ENCODE measurements around the gene JUN. TPM values are rescaled to one million over a fixed set of nuclear protein-coding genes. Genes with fewer than 3 reads are reported as not detected.

Gene JUN
- total and polyA plus RNA-seq, 2 of the 13 experiments (the other 11 are each of a cell fraction or from before 2014, with no cell fraction given), result 18.2 to 22.3 TPM

DNA sequence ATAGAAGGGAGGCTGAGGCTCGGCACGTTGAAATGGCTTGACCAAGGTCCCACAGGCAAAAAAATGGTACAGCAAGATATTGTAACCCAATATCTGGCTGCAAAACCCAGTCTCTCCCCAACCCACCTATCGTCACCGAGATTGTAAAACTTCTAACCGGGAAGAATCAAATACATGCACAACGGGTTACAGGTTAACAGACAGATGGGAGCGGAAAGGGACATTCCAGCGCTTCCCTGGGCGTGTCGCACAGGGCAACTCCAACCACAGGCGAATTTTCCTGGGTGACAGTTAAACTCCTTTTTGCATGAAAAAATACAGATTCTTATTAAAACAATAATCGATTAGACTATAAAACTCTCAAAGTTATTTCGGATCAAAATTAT is 31.8 kb upstream of the JUN start (continued):
- TF ChIP-seq HMGXB3 (CRISPR knock-in tag; IDR thresholded peaks at IDR 0.05; ENCODE audit: borderline replicate concordance) (peak; percentile 51; the same call in 1 of the 2 replicates), CC2D1A (CRISPR knock-in tag; IDR thresholded peaks at IDR 0.05) (no peak), NR2F1 (CRISPR knock-in tag; IDR thresholded peaks at IDR 0.05) (no peak), NAIF1 (CRISPR knock-in tag; IDR thresholded peaks at IDR 0.05; ENCODE audit: borderline replicate concordance) (0 out of 2 replicates have a peak, but pooled peaks have one; percentile 27), DMAP1 (CRISPR knock-in tag; IDR thresholded peaks at IDR 0.05) (0 out of 2 replicates have a peak, but pooled peaks have one; percentile 19)

DNA sequence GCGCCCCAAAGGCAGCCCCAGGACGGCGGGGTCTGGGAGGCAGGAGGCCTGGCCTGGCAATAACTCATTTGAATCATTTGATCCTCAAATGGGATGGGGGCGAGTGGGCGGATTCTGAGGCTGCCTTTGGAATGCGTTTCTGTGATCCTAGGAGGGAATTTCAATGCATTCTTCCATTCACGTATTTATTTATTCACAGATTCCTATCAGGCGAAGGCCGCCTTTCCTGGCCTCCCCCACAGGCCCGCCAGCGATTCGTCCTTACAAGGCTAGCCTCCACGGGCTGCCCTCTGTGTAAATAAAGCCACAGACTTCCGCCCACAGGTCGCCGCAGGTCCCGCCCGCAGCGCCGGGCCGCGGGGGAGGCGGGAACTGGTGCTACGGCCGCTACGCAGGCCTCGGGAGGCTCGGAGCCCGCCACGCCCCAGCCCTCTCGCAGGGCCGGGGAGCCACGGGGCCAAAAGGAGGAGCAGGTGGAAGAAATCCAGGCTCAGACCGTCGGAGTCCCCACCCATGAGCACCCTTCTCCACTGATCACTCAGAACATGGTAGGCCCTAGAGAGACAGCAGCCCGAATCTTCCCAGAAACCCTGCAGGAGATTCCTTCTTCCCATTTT is 31.3 kb upstream of the JUN start:
- Histone ChIP-seq H3K79me2 (ENCODE audit: insufficient read depth, low read length) (no peaks in the 10 kb centered on the region), H2AFZ (ENCODE audit: low read length) (no peak overlapping the region), H4K20me1 (ENCODE audit: insufficient read depth, low read length) (no peaks in the 10 kb centered on the region), H3K9me3 (ENCODE audit: low read length) (no peaks in the 10 kb centered on the region), H3K4me1 (ENCODE audit: insufficient read depth, low read length) (peaks cover 76% of the 10 kb centered on the region), H3K27ac (ENCODE audit: extremely low read length, insufficient read depth, low read length) (peak overlapping the region; percentile 63), H3K9ac (ENCODE audit: insufficient read depth, low read depth, low read length) (peak overlapping the region; percentile 72; the same call in 1 of the 2 replicates), H3K4me3 (replicated peaks in 1 of 3; ENCODE audit: insufficient read depth in 1 of 3, low read depth in 2 of 3, low read length in 3 of 3) (peak overlapping the region in 2 of 3 experiments; percentile 80 to 88; a peak in 4 of 6 replicates), H3K27me3 (ENCODE audit: control insufficient read depth in 1 of 2, insufficient read depth in 2 of 2, low read length in 2 of 2) (no peaks in the 10 kb centered on the region; a peak in 1 of 5 replicates), H3K4me2 (ENCODE audit: low read depth, low read length) (peak overlapping the region; percentile 88), H3K36me3 (replicated peaks in 1 of 2; ENCODE audit: control insufficient read depth in 1 of 2, insufficient read depth in 2 of 2, low read length in 2 of 2) (no peaks in the 10 kb centered on the region)
- 71% methylated on average over 23 of the region's 36 CpGs for WGBS (ENCODE audit: low lambda C conversion rate)
- in situ Hi-C loops (cut with HindIII; ENCODE audit: extremely low pct_ligation_motif_present, low pct_unique_long_range_greater_than_20kb) (no loop called here), intact Hi-C loops (cut with micrococcal nuclease; ENCODE audit: unreplicated experiment) (no loop called here)
- ATAC-seq (peak; percentile 30), DNase-seq (ENCODE audit: low spot score) (peak; percentile 66), FAIRE-seq (no peak)
- ChIA-PET CTCF (ENCODE audit: low intra/inter-chr PET ratio, low total read pairs) (no interaction called here), POLR2A (interaction anchor here (1.7 kb wide), 1 partner anchor 32 kb away, joined by 11 read pairs; the partner anchor contains the start of gene JUN)
- no TSS peak for BruUV-seq (replicated peaks)
- TF ChIP-seq, protein P1, sequence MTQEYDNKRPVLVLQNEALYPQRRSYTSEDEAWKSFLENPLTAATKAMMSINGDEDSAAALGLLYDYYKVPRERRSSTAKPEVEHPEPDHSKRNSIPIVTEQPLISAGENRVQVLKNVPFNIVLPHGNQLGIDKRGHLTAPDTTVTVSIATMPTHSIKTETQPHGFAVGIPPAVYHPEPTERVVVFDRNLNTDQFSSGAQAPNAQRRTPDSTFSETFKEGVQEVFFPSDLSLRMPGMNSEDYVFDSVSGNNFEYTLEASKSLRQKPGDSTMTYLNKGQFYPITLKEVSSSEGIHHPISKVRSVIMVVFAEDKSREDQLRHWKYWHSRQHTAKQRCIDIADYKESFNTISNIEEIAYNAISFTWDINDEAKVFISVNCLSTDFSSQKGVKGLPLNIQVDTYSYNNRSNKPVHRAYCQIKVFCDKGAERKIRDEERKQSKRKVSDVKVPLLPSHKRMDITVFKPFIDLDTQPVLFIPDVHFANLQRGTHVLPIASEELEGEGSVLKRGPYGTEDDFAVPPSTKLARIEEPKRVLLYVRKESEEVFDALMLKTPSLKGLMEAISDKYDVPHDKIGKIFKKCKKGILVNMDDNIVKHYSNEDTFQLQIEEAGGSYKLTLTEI (CRISPR knock-in tag; conservative IDR thresholded peaks at IDR 0.05), result no peak
- no peak for TF ChIP-seq SMARCC2 (IDR thresholded peaks at IDR 0.05)
- no peak for TF ChIP-seq CBX1 (IDR thresholded peaks at IDR 0.05; ENCODE audit: low read depth)
- TF ChIP-seq YEATS4 (CRISPR knock-in tag; IDR thresholded peaks at IDR 0.05; ENCODE audit: borderline replicate concordance), result peak; percentile 22; the same call in 1 of the 2 replicates
- no peak for TF ChIP-seq TBX3 (IDR thresholded peaks at IDR 0.05; ENCODE audit: borderline replicate concordance)
- TF ChIP-seq ARNT2 (CRISPR knock-in tag; IDR thresholded peaks at IDR 0.05; ENCODE audit: low read depth), result no peak
- no peak for TF ChIP-seq ZSCAN30 (CRISPR knock-in tag; IDR thresholded peaks at IDR 0.05)
- no peak for TF ChIP-seq THAP8 (CRISPR knock-in tag; IDR thresholded peaks at IDR 0.05; ENCODE audit: borderline replicate concordance)
- no peak for TF ChIP-seq BHLHE40 (IDR thresholded peaks at IDR 0.05; ENCODE audit: low read length)
- no peak for TF ChIP-seq SP4 (CRISPR knock-in tag; IDR thresholded peaks at IDR 0.05)
- no peak for TF ChIP-seq PRMT3 (CRISPR knock-in tag; IDR thresholded peaks at IDR 0.05; ENCODE audit: borderline replicate concordance, low read depth)
- no peak for TF ChIP-seq ZNF777 (CRISPR knock-in tag; IDR thresholded peaks at IDR 0.05)

Measured in HepG2 (cell line).